DMS79 treated with DMSO at 0.1 percent for 48 hours (cell line): ENCODE measurements around the gene DSCAML1.

Experiments used
- DNase-seq: peaks from one replicate; lab custom pipeline; 2025; lab: John Stamatoyannopoulos, UW

Gene DSCAML1

GRCh38 chr11:117488996-117489952 lies 307.7 kb downstream of the DSCAML1 start:
- DNase-seq, result no peak

- no peak for DNase-seq
These were observed 311.0 kb downstream of the DSCAML1 start for GRCh38 chr11:117486059-117486458.

GRCh38 chr11:117484156-117484555 lies 312.9 kb downstream of the DSCAML1 start:
- no peak for DNase-seq

- no peak for DNase-seq
These were observed 313.6 kb downstream of the DSCAML1 start for GRCh38 chr11:117483372-117483771.

GRCh38 chr11:117482881-117483280 lies 314.1 kb downstream of the DSCAML1 start:
- no peak for DNase-seq

GRCh38 chr11:117481885-117482284 lies 315.1 kb downstream of the DSCAML1 start:
- no peak for DNase-seq

GRCh38 chr11:117481036-117481435 lies 316.0 kb downstream of the DSCAML1 start:
- no peak for DNase-seq

- DNase-seq, result no peak
These were observed 316.8 kb downstream of the DSCAML1 start for GRCh38 chr11:117480221-117480620.

GRCh38 chr11:117479372-117479771 lies 317.6 kb downstream of the DSCAML1 start:
- DNase-seq, result no peak

GRCh38 chr11:117478926-117479325 lies 318.1 kb downstream of the DSCAML1 start:
- DNase-seq, result peak; percentile 89

GRCh38 chr11:117478126-117478860 lies 318.7 kb downstream of the DSCAML1 start:
- DNase-seq, result no peak

GRCh38 chr11:117477721-117478120 lies 319.3 kb downstream of the DSCAML1 start:
- DNase-seq, result no peak

- no peak for DNase-seq
These were observed 320.4 kb downstream of the DSCAML1 start for GRCh38 chr11:117476531-117477142.

GRCh38 chr11:117475716-117476530 lies 321.1 kb downstream of the DSCAML1 start:
- no peak for DNase-seq

- DNase-seq, result peak; percentile 99
These were observed 323.4 kb downstream of the DSCAML1 start for GRCh38 chr11:117473481-117474091.

- DNase-seq, result no peak
These were observed 325.2 kb downstream of the DSCAML1 start for GRCh38 chr11:117471776-117472175.

- DNase-seq, result no peak
These were observed 326.4 kb downstream of the DSCAML1 start for GRCh38 chr11:117470576-117470975.

GRCh38 chr11:117468888-117469287 lies 328.1 kb downstream of the DSCAML1 start:
- peak; percentile 68 for DNase-seq

GRCh38 chr11:117467770-117468169 lies 329.2 kb downstream of the DSCAML1 start:
- DNase-seq, result no peak

- DNase-seq, result no peak
These were observed 330.1 kb downstream of the DSCAML1 start for GRCh38 chr11:117466966-117467365.
